ENCODE measurements around the gene GJA3.

The GJA3 gene

DNA sequence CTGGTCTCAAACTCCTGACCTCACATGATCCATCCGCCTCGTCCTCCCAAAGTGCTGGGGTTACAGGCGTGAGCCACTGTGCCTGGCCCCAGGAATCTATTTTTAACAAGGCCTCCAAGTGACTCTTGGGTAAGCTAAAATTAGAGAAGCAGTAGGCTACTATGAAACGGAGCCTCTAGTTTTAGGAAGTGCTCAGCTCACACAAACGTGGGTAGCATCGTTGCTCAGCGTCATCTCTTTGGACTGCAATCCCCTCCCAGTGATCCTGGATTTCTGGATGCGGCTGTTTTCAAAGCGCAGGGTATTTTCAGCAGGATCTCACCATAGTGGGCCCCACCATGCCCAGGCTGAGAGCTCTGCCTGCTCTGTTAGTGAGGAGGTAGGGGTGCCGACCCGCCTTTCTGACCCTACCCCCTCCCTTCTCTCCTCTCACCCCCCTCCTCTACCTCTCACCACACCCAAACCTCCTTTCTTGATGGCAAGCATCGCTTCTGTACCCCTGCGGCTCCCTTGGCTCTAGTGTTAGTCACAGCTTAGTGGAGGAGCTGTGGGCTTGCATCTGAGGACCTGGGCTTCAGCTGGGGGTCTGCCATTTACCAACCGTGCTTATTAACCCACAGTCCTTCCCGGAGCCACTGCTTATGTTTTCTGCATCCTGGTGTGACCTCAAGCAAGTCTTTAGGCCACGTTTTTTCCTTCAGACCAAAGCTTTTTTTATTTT is 34.2 kb downstream of the GJA3 start:
- H4K20me1 ChIP-seq (ENCODE audit: insufficient read depth, low read length): no peaks in the 10 kb centered on the region
- H3K9me3 ChIP-seq (ENCODE audit: low read length): no peaks in the 10 kb centered on the region
- no peaks in the 10 kb centered on the region for H3K36me3 ChIP-seq (ENCODE audit: insufficient read depth, low read length)
- no peak overlapping the region for H3K4me2 ChIP-seq (ENCODE audit: low read length)
- H3F3A ChIP-seq (ENCODE audit: insufficient read depth, low read length): no peaks in the 10 kb centered on the region
- H3K4me3 ChIP-seq (ENCODE audit: low read depth, low read length, poor library complexity, severe bottlenecking): no peak overlapping the region
- TF ChIP-seq CTCF (IDR thresholded peaks at IDR 0.05; ENCODE audit: low read length): no peak
- no peak for TF ChIP-seq EZH2 (IDR thresholded peaks at IDR 0.05; ENCODE audit: borderline replicate concordance, low read length)
- H3K9me2 ChIP-seq (ENCODE audit: low read depth, low read length): no peaks in the 10 kb centered on the region
- no peak overlapping the region for H2AFZ ChIP-seq (ENCODE audit: low read length)
- H3K79me2 ChIP-seq (ENCODE audit: insufficient read depth, low read length): no peaks in the 10 kb centered on the region
- H3K9ac ChIP-seq (ENCODE audit: low read length): no peak overlapping the region
- no peak overlapping the region for H3K27ac ChIP-seq (ENCODE audit: low read depth, low read length, poor library complexity, severe bottlenecking)
- H3K4me1 ChIP-seq (ENCODE audit: insufficient read depth, low read length, severe bottlenecking): peaks cover 14% of the 10 kb centered on the region
- peaks cover 6% of the 10 kb centered on the region; the same call in 1 of the 2 replicates for H3K27me3 ChIP-seq (ENCODE audit: insufficient read depth, low read length)

- Histone ChIP-seq H3K4me2 (ENCODE audit: low read length) (no peak overlapping the region), H3K79me2 (ENCODE audit: insufficient read depth, low read length) (no peaks in the 10 kb centered on the region), H3F3A (ENCODE audit: insufficient read depth, low read length) (no peaks in the 10 kb centered on the region), H3K9me2 (ENCODE audit: low read depth, low read length) (no peaks in the 10 kb centered on the region), H3K36me3 (ENCODE audit: insufficient read depth, low read length) (no peaks in the 10 kb centered on the region), H3K9me3 (ENCODE audit: low read length) (no peaks in the 10 kb centered on the region), H3K4me3 (ENCODE audit: low read depth, low read length, poor library complexity, severe bottlenecking) (no peak overlapping the region), H4K20me1 (ENCODE audit: insufficient read depth, low read length) (no peaks in the 10 kb centered on the region), H3K27me3 (ENCODE audit: insufficient read depth, low read length) (peaks cover 9% of the 10 kb centered on the region; the same call in 1 of the 2 replicates), H2AFZ (ENCODE audit: low read length) (no peak overlapping the region), H3K27ac (ENCODE audit: low read depth, low read length, poor library complexity, severe bottlenecking) (no peak overlapping the region), H3K9ac (ENCODE audit: low read length) (no peak overlapping the region), H3K4me1 (ENCODE audit: insufficient read depth, low read length, severe bottlenecking) (peaks cover 19% of the 10 kb centered on the region)
- TF ChIP-seq CTCF (IDR thresholded peaks at IDR 0.05; ENCODE audit: low read length) (no peak), EZH2 (IDR thresholded peaks at IDR 0.05; ENCODE audit: borderline replicate concordance, low read length) (no peak)
Observed at GRCh38 chr13:20125783-20126165, 35.1 kb downstream of the GJA3 start.

- no peak overlapping the region for H3K4me2 ChIP-seq (ENCODE audit: low read length)
- H2AFZ ChIP-seq (ENCODE audit: low read length): no peak overlapping the region
- H3F3A ChIP-seq (ENCODE audit: insufficient read depth, low read length): no peaks in the 10 kb centered on the region
- no peak overlapping the region for H3K9ac ChIP-seq (ENCODE audit: low read length)
- no peaks in the 10 kb centered on the region for H4K20me1 ChIP-seq (ENCODE audit: insufficient read depth, low read length)
- H3K27ac ChIP-seq (ENCODE audit: low read depth, low read length, poor library complexity, severe bottlenecking): no peak overlapping the region
- peaks cover 9% of the 10 kb centered on the region; the same call in 1 of the 2 replicates for H3K27me3 ChIP-seq (ENCODE audit: insufficient read depth, low read length)
- H3K9me2 ChIP-seq (ENCODE audit: low read depth, low read length): no peaks in the 10 kb centered on the region
- no peak overlapping the region for H3K4me3 ChIP-seq (ENCODE audit: low read depth, low read length, poor library complexity, severe bottlenecking)
- H3K9me3 ChIP-seq (ENCODE audit: low read length): no peaks in the 10 kb centered on the region
- no peaks in the 10 kb centered on the region for H3K36me3 ChIP-seq (ENCODE audit: insufficient read depth, low read length)
- TF ChIP-seq CTCF (IDR thresholded peaks at IDR 0.05; ENCODE audit: low read length) (no peak), EZH2 (IDR thresholded peaks at IDR 0.05; ENCODE audit: borderline replicate concordance, low read length) (no peak)
- no peaks in the 10 kb centered on the region for H3K79me2 ChIP-seq (ENCODE audit: insufficient read depth, low read length)
- peaks cover 24% of the 10 kb centered on the region for H3K4me1 ChIP-seq (ENCODE audit: insufficient read depth, low read length, severe bottlenecking)
Observed at GRCh38 chr13:20125129-20125782, 35.6 kb downstream of the GJA3 start.

Data from OCI-LY1 (cell line).